ENCODE results near the gene HSPA12B. TPM values are rescaled to one million over a fixed set of nuclear protein-coding genes. Genes with fewer than 3 reads are reported as not detected.

Gene HSPA12B
- total RNA-seq, 1 donor from 2014 or later: 21.6 TPM

DNA sequence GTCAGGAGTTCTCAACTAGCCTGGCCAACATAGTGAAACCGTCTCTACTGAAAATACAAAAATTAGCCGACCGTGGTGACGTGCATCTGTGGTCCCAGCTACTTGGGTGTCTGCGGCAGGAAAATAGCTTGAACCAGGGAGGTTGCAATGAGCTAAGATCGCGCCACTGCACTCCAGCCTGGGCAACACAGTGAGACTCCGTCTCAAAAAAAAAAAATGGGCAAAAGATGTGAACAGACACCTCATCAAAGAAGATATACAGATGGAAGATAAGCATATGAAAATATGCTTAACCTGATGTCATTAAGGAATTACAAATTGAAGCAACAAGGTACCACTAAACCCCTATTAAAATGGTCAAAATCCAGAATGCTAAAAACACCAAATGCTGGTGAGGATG lies 9.2 kb upstream of the HSPA12B start:
- DNase-seq (ENCODE audit: extremely low spot score in 2 of 2): no peak
- Histone ChIP-seq H3K36me3 (no peaks in the 10 kb centered on the region), H3K27me3 (no peaks in the 10 kb centered on the region), H3K9me3 (no peaks in the 10 kb centered on the region), H3K4me3 (no peak overlapping the region), H3K4me1 (peaks cover 9% of the 10 kb centered on the region), H3K27ac (no peak overlapping the region)
- TF ChIP-seq, protein P1, sequence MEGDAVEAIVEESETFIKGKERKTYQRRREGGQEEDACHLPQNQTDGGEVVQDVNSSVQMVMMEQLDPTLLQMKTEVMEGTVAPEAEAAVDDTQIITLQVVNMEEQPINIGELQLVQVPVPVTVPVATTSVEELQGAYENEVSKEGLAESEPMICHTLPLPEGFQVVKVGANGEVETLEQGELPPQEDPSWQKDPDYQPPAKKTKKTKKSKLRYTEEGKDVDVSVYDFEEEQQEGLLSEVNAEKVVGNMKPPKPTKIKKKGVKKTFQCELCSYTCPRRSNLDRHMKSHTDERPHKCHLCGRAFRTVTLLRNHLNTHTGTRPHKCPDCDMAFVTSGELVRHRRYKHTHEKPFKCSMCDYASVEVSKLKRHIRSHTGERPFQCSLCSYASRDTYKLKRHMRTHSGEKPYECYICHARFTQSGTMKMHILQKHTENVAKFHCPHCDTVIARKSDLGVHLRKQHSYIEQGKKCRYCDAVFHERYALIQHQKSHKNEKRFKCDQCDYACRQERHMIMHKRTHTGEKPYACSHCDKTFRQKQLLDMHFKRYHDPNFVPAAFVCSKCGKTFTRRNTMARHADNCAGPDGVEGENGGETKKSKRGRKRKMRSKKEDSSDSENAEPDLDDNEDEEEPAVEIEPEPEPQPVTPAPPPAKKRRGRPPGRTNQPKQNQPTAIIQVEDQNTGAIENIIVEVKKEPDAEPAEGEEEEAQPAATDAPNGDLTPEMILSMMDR (IDR thresholded peaks at IDR 0.05): no peak
- TF ChIP-seq POLR2AphosphoS5 (IDR thresholded peaks at IDR 0.05; ENCODE audit: insufficient read depth in 1 of 2, low read depth in 1 of 2) (no peak), POLR2A (IDR thresholded peaks at IDR 0.05) (no peak)
- intact Hi-C loops (cut with DNase I): no loop called here

DNA sequence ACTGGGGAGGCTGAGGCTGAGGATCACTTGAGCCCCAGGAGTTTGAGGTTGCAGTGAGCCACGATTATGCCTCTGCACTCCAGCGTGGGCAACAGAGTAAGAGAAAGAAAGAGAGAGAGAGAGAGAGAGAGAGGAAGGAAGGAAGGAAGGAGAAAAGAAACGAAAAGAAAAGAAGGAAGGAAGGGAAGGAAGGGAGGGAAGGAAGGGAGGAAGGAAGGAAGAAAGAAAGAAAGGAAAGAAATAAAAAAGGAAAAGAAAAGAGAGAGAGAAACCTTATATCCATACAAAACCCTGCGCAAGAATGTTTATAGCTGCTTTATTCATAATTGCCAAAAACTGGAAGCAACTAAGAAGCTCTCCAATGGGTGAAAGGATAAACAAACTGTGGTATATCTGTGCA lies 8.1 kb upstream of the HSPA12B start:
- Histone ChIP-seq H3K27me3 (no peaks in the 10 kb centered on the region), H3K27ac (no peak overlapping the region), H3K4me1 (peaks cover 16% of the 10 kb centered on the region), H3K9me3 (no peaks in the 10 kb centered on the region), H3K36me3 (no peaks in the 10 kb centered on the region), H3K4me3 (no peak overlapping the region)
- intact Hi-C loops (cut with DNase I): no loop called here
- no peak for DNase-seq (ENCODE audit: extremely low spot score in 2 of 2)
- TF ChIP-seq, protein P1 (IDR thresholded peaks at IDR 0.05): no peak
- no peak for TF ChIP-seq POLR2A (IDR thresholded peaks at IDR 0.05)
- no peak for TF ChIP-seq POLR2AphosphoS5 (IDR thresholded peaks at IDR 0.05; ENCODE audit: insufficient read depth in 1 of 2, low read depth in 1 of 2)

DNA sequence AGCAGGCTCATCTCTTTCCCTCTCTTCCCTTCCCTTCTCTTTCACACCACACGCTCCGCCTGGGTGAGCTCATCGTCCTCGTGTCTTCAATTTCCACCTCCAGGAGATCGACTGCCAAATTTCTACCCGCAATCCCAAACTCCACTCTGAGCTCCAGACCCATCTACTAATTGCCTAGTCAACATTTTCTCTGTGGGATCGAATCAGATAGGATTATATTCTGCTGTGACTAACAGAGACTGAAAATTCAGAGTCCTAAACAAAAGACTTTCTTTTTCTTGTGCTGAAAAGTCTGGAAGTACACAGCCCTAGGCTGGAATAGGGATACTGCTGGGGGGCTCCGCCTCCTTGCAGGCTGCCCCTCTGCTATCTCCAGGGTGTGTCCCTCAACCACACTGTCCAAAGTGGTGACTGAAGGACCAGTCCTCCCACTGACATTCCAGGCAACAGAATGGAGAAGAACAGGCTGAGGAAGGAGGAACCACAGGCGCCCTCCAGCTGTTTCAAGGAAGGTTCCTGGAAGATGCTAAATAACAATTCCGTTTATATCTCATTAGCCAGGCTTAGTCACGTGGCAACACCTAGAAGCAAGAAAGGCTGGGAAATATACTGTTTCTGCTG lies 5.0 kb upstream of the HSPA12B start:
- Histone ChIP-seq H3K27ac (peak overlapping the region; percentile 86), H3K4me1 (peaks cover 23% of the 10 kb centered on the region), H3K27me3 (no peaks in the 10 kb centered on the region), H3K4me3 (peak overlapping the region; percentile 19 to 30), H3K9me3 (no peaks in the 10 kb centered on the region), H3K36me3 (no peaks in the 10 kb centered on the region)
- DNase-seq (ENCODE audit: extremely low spot score in 2 of 2): no peak
- intact Hi-C loops (cut with DNase I): no loop called here
- no peak for TF ChIP-seq POLR2A (IDR thresholded peaks at IDR 0.05)
- TF ChIP-seq POLR2AphosphoS5 (IDR thresholded peaks at IDR 0.05; ENCODE audit: insufficient read depth in 1 of 2, low read depth in 1 of 2): peak in 1 of 2 donors; percentile 44
- TF ChIP-seq, protein P1 (IDR thresholded peaks at IDR 0.05): no peak

DNA sequence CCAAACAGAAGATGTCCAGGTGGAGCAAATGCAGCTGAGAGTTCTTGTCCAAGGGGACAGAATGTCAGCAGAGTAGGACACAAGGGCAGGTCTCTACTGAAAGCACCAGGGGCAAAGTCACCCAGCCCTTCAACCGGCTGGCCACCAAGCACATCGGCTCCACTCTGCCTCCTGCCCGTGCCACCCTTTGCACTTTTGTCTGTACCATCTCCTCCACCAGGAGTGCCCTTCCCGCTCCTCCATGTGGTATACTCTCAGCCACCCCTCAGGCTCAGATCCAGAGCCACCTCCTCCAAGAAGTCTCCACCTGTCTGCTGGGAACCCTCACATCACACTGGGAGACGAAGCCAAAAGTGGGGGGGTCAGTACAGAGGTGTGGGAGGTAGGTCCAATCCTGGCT lies 4.1 kb upstream of the HSPA12B start:
- TF ChIP-seq POLR2A (IDR thresholded peaks at IDR 0.05) (no peak), POLR2AphosphoS5 (IDR thresholded peaks at IDR 0.05; ENCODE audit: insufficient read depth in 1 of 2, low read depth in 1 of 2) (no peak)
- TF ChIP-seq, protein P1 (IDR thresholded peaks at IDR 0.05): no peak
- Histone ChIP-seq H3K27me3 (no peaks in the 10 kb centered on the region), H3K4me1 (peaks cover 24% of the 10 kb centered on the region), H3K9me3 (no peaks in the 10 kb centered on the region), H3K36me3 (no peaks in the 10 kb centered on the region), H3K27ac (peak overlapping the region; percentile 86), H3K4me3 (no peak overlapping the region)
- no peak for DNase-seq (ENCODE audit: extremely low spot score in 2 of 2)
- intact Hi-C loops (cut with DNase I): no loop called here

DNA sequence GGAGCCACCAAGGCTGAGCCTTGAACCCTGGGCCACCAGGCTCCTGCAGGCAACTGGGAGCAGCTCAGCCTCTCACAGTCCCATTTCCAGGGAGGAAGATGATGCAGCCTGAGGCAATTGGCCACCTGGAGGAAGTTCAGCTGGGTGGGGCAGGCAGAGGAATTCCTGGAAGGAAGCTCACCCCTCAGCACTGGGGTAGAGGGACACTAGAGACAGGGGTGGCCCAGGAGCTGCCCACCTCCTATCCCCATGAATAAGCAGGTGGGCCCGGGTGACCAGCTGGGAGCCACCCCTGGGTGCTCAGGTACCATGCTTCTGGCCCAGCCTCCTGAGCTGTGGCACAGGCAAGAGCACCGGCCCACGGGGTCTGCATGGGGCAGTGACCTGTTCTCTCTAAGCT lies 3.6 kb upstream of the HSPA12B start:
- intact Hi-C loops (cut with DNase I): no loop called here
- H3K36me3 ChIP-seq: no peaks in the 10 kb centered on the region
- no peaks in the 10 kb centered on the region for H3K9me3 ChIP-seq
- peak overlapping the region; percentile 86 for H3K27ac ChIP-seq
- no peak for TF ChIP-seq POLR2A (IDR thresholded peaks at IDR 0.05)
- TF ChIP-seq, protein P1 (IDR thresholded peaks at IDR 0.05): no peak
- TF ChIP-seq POLR2AphosphoS5 (IDR thresholded peaks at IDR 0.05; ENCODE audit: insufficient read depth in 1 of 2, low read depth in 1 of 2): no peak
- H3K4me1 ChIP-seq: peaks cover 29% of the 10 kb centered on the region
- no peak overlapping the region for H3K4me3 ChIP-seq
- no peaks in the 10 kb centered on the region for H3K27me3 ChIP-seq
- no peak for DNase-seq (ENCODE audit: extremely low spot score in 2 of 2)

All from vagina (tissue), 2 donors.